Kidney (tissue), 14 donors: ENCODE measurements around the gene TMEM109. TPM values are rescaled to one million over a fixed set of nuclear protein-coding genes. Genes with fewer than 3 reads are reported as not detected.

ENCODE experiments used
- DNase-seq, 5 donors: peaks; one replicate each; pipeline ENCODE4 v3.0.0-alpha.2; 2013 to 2020
- FAIRE-seq: peaks from 2 replicates; lab custom pipeline; 2012; peaks lifted over from hg19 to GRCh38; lab: Jason Lieb, UNC
- H3K27ac ChIP-seq, 2 donors: one replicate each; pipeline ENCODE4 v1.7.0; 2013; ENCODE audit warnings: low read depth in 2 of 2, low read length in 2 of 2, inconsistent platforms in 1 of 2
- H3K27me3 ChIP-seq: one replicate; pipeline ENCODE4 v1.7.1; 2013; ENCODE audit warnings: low read length, inconsistent platforms; ENCODE audit not compliant: control insufficient read depth, insufficient read depth
- H3K36me3 ChIP-seq, 3 donors: one replicate each; pipeline versions ENCODE4 v1.7.0 to v1.7.1; 2013; ENCODE audit warnings: low read length in 3 of 3, control low read depth in 1 of 3, inconsistent platforms in 1 of 3; ENCODE audit not compliant: insufficient read depth in 3 of 3, control insufficient read depth in 2 of 3
- H3K4me1 ChIP-seq, 3 donors: one replicate each; pipeline versions ENCODE4 v1.7.0 to v1.7.1; 2013; ENCODE audit warnings: low read length in 3 of 3, inconsistent platforms in 1 of 3, low read depth in 1 of 3; ENCODE audit not compliant: control insufficient read depth in 2 of 3, insufficient read depth in 2 of 3
- H3K4me3 ChIP-seq, 3 donors: one replicate each; pipeline versions ENCODE4 v1.7.0 to v1.8.1; 2013; ENCODE audit warnings: low read length in 3 of 3, control low read depth in 1 of 3, inconsistent platforms in 1 of 3
- H3K9ac ChIP-seq, 3 donors: one replicate each; pipeline versions ENCODE4 v1.7.0 to v1.7.1; 2013; ENCODE audit warnings: low read length in 3 of 3, control low read depth in 1 of 3, inconsistent platforms in 1 of 3
- H3K9me3 ChIP-seq, 3 donors: one replicate each; pipeline versions ENCODE4 v1.7.0 to v1.7.1; 2013; ENCODE audit warnings: low read length in 3 of 3, control low read depth in 1 of 3, inconsistent platforms in 1 of 3; ENCODE audit not compliant: control insufficient read depth in 2 of 3, insufficient read depth in 1 of 3
- intact Hi-C: fragments of 100-400 bp; cut with DNase I; formaldehyde crosslinking; loops from one replicate; pipeline ENCODE4 v1.11.1; 2022
- polyA plus RNA-seq: library from polyadenylated mRNA; stranded (reverse); fragments of 350-450 nt; fragmentation: Illumina TruSeq; extraction: RNeasy Lipid Tissue Mini Kit (QIAGEN cat#74804); gene quantifications from one replicate; pipeline ENCODE4 v1.2.3, GENCODE V29; 2014; ENCODE audit warnings: low read depth, low replicate concordance; ENCODE audit not compliant: insufficient read depth
- total RNA-seq: library from RNA; stranded (reverse); fragmentation: NEBNext Ultra II Directional; extraction: Animal tissue kit (Norgen Biotek cat#: 25700); gene quantifications from one replicate; pipeline ENCODE4 v1.2.1, GENCODE V29; 2021
- TF ChIP-seq, protein P1 (sequence below): IDR thresholded peaks from 3 replicates; pipeline ENCODE4 v1.5.1; 2012; ENCODE audit warnings: mild to moderate bottlenecking, moderate library complexity, borderline replicate concordance; ENCODE audit not compliant: insufficient read depth; ENCODE audit errors: extremely low read depth
- donor health status: control.
- donor health status: control.
- donor health status: control.
- donor health status: control.
- donor health status: control.
- donor health status: DM: yes; HTN: yes; CAD: no.
- donor health status: Normal renal cell carcinoma (clear cell type).

The TMEM109 gene
- total and polyA plus RNA-seq, 2 donors from 2014 or later, result 130 to 139 TPM

DNA sequence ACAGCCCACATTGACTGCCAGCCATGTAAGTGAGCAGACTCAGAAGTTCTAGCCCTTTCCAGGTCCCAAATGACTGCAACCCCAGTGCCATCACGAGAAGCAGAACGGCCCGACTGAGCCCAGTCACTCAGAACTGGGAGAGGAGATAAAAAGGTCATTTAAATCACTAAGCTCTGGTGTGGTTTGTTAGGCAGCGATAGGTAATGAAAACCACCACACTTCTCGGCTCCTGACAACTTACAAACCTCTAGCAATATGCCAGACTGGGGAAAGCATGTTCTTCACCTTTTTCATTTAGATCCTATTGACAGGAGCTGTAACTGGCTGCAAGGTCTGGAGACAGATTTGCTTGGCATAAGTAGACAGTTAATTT lies 31.3 kb downstream of the TMEM109 start:
- intact Hi-C loops, result no loop called here
- TF ChIP-seq, protein P1, sequence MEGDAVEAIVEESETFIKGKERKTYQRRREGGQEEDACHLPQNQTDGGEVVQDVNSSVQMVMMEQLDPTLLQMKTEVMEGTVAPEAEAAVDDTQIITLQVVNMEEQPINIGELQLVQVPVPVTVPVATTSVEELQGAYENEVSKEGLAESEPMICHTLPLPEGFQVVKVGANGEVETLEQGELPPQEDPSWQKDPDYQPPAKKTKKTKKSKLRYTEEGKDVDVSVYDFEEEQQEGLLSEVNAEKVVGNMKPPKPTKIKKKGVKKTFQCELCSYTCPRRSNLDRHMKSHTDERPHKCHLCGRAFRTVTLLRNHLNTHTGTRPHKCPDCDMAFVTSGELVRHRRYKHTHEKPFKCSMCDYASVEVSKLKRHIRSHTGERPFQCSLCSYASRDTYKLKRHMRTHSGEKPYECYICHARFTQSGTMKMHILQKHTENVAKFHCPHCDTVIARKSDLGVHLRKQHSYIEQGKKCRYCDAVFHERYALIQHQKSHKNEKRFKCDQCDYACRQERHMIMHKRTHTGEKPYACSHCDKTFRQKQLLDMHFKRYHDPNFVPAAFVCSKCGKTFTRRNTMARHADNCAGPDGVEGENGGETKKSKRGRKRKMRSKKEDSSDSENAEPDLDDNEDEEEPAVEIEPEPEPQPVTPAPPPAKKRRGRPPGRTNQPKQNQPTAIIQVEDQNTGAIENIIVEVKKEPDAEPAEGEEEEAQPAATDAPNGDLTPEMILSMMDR, result no peak
- DNase-seq (no peak), FAIRE-seq (no peak)
- Histone ChIP-seq H3K27me3 (no peaks in the 10 kb centered on the region), H3K4me1 (peaks cover 0 to 2% (median 0%) of the 10 kb centered on the region in 3 donors), H3K4me3 (no peak overlapping the region), H3K36me3 (no peaks in the 10 kb centered on the region), H3K9ac (no peak overlapping the region), H3K27ac (no peak overlapping the region), H3K9me3 (no peaks in the 10 kb centered on the region)

DNA sequence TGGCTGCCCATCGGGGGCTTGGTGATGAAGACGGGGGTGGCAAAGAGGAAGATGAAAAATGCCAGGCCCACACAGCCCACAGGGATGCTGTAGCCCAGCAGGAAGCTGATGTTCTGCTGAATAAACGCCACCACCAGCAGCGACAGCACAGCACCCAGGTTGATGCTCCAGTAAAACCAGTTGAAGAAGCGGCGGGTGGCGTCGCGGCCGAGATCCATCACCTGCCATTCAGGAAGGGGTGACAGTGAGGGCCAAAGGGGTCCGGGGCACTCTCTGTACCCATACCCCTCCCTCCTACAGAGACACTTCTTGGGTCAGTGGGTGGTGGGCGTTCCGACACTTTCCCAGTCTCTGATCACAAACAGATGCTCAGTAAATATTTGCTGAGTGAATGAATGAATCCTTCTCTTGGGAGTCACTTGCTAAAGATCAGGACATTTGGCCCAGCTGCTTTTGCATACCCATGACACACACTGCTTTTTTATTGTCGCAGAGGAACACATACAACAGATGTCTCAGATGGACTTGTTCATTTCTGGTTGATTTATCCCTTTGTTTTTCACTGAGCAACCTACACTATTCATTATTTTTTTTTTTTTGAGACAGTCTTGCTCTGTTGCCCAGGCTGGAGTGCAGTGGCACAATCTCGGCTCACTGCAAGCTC lies 32.8 kb downstream of the TMEM109 start:
- no peak for DNase-seq
- Histone ChIP-seq H3K27me3 (no peaks in the 10 kb centered on the region), H3K4me1 (peaks cover 0 to 2% (median 0%) of the 10 kb centered on the region in 3 donors), H3K9me3 (no peaks in the 10 kb centered on the region), H3K27ac (no peak overlapping the region), H3K9ac (no peak overlapping the region), H3K4me3 (no peak overlapping the region), H3K36me3 (no peaks in the 10 kb centered on the region)
- TF ChIP-seq, protein P1, result no peak
- intact Hi-C loops, result no loop called here
- no peak for FAIRE-seq

- Histone ChIP-seq H3K27ac (no peak overlapping the region), H3K4me3 (no peak overlapping the region), H3K36me3 (no peaks in the 10 kb centered on the region), H3K9me3 (no peaks in the 10 kb centered on the region), H3K27me3 (no peaks in the 10 kb centered on the region), H3K4me1 (peaks cover 0 to 2% (median 0%) of the 10 kb centered on the region in 3 donors), H3K9ac (no peak overlapping the region)
- no peak for DNase-seq
- TF ChIP-seq, protein P1, result no peak
- intact Hi-C loops, result no loop called here
- no peak for FAIRE-seq
These were observed 33.7 kb downstream of the TMEM109 start for GRCh38 chr11:60947700-60948099.

GRCh38 chr11:60948250-60948649 lies 34.3 kb downstream of the TMEM109 start:
- no peaks in the 10 kb centered on the region for H3K9me3 ChIP-seq
- H3K27ac ChIP-seq, result no peak overlapping the region
- intact Hi-C loops, result no loop called here
- DNase-seq (no peak), FAIRE-seq (no peak)
- H3K4me3 ChIP-seq, result no peak overlapping the region
- no peaks in the 10 kb centered on the region for H3K36me3 ChIP-seq
- H3K27me3 ChIP-seq, result no peaks in the 10 kb centered on the region
- peaks cover 0 to 2% (median 0%) of the 10 kb centered on the region in 3 donors for H3K4me1 ChIP-seq
- TF ChIP-seq, protein P1, result no peak
- H3K9ac ChIP-seq, result no peak overlapping the region
